B cell (primary cell): ENCODE results near the gene SELENOI. TPM values are rescaled to one million over a fixed set of nuclear protein-coding genes. Genes with fewer than 3 reads are reported as not detected.

Experiments
- ATAC-seq: fragments of 200-7000 bp; cut with Tn5 transposase; one replicate; pipeline ENCODE4 v1.10.0; 2021; ENCODE audit warnings: low read depth, mild to moderate bottlenecking, moderate number of reproducible peaks, moderate library complexity
- CTCF ChIA-PET: fragments of 350-600 bp; sonication (Branson Sonifier 250); formaldehyde crosslinking; loops from one replicate; lab custom pipeline; 2021; ENCODE audit warnings: antibody characterized with exemption, inconsistent platforms; lab: Charles Lee
- POLR2A ChIA-PET: fragments of 350-600 bp; sonication (Branson Sonifier 250); formaldehyde crosslinking; loops from one replicate; lab custom pipeline; 2021; ENCODE audit warnings: antibody characterized with exemption; lab: Charles Lee
- DNase-seq: peaks from one replicate; pipeline ENCODE4 v3.0.0; 2013
- H2AFZ ChIP-seq: 2 replicates; pipeline ENCODE4 v1.6.1; 2012; ENCODE audit warnings: mild to moderate bottlenecking, low read depth, low read length; ENCODE audit not compliant: insufficient read depth, poor library complexity, severe bottlenecking
- H3K27ac ChIP-seq, 2 donors: 1 replicate in 1 of 2; 2 replicates in 1 of 2; pipeline ENCODE4 v1.5.1; 2012 to 2013; ENCODE audit warnings: low read length in 2 of 2, mild to moderate bottlenecking in 2 of 2, moderate library complexity in 1 of 2
- H3K27me3 ChIP-seq, 4 experiments: fragments of 200-600 bp in 1 of 4; sonication (generic) in 1 of 4; replicated peaks in 1 of 4; 1 replicate in 2 of 4; 2 replicates in 2 of 4; pipeline versions ENCODE4 v1.6.1 to v1.7.0; 2013 to 2016; ENCODE audit warnings: low read length in 3 of 4, mild to moderate bottlenecking in 2 of 4, mixed read lengths in 1 of 4, moderate library complexity in 1 of 4; ENCODE audit not compliant: insufficient read depth in 4 of 4, control insufficient read depth in 3 of 4; ENCODE audit errors: control extremely low read depth in 1 of 4
- H3K36me3 ChIP-seq, 2 experiments: replicated peaks in 1 of 2; 1 replicate in 1 of 2; 2 replicates in 1 of 2; pipeline versions ENCODE4 v1.6.1 to v1.7.1; 2013; ENCODE audit warnings: low read length in 1 of 2; ENCODE audit not compliant: insufficient read depth in 2 of 2, control insufficient read depth in 1 of 2; ENCODE audit errors: control extremely low read depth in 1 of 2, extremely low read depth in 1 of 2
- H3K4me1 ChIP-seq, 2 donors: fragments of 200-600 bp in 1 of 2; sonication (generic) in 1 of 2; 1 replicate in 1 of 2; 2 replicates in 1 of 2; pipeline versions ENCODE4 v1.5.1 to v1.6.1; 2013 to 2017; ENCODE audit warnings: low read length in 2 of 2; ENCODE audit not compliant: control insufficient read depth in 2 of 2, insufficient read depth in 2 of 2
- H3K4me2 ChIP-seq: replicated peaks from 2 replicates; pipeline ENCODE3; 2012; ENCODE audit warnings: mild to moderate bottlenecking, low read depth, low read length; ENCODE audit not compliant: poor library complexity, severe bottlenecking
- H3K4me3 ChIP-seq, 5 experiments: fragments of 200-600 bp in 1 of 5; sonication (generic) in 1 of 5; 1 replicate in 3 of 5; 2 replicates in 2 of 5; pipeline versions ENCODE4 v1.5.1 to v1.7.0; 2011 to 2016; ENCODE audit warnings: low read length in 4 of 5, mild to moderate bottlenecking in 4 of 5, low read depth in 2 of 5, control low read depth in 1 of 5, moderate library complexity in 1 of 5; ENCODE audit not compliant: insufficient read depth in 1 of 5; ENCODE audit errors: control extremely low read depth in 1 of 5, extremely low read depth in 1 of 5
- H3K79me2 ChIP-seq: fragments of 200-600 bp; sonication (generic); one replicate; pipeline ENCODE4 v1.6.0; 2016; ENCODE audit warnings: low read length; ENCODE audit not compliant: control insufficient read depth, insufficient read depth
- H3K9ac ChIP-seq: fragments of 200-600 bp; sonication (generic); 2 replicates; pipeline ENCODE4 v1.6.1; 2017; ENCODE audit warnings: mild to moderate bottlenecking, low read length, moderate library complexity
- H3K9me3 ChIP-seq, 3 donors: one replicate each; pipeline versions ENCODE4 v1.6.1 to v1.7.1; 2013; ENCODE audit warnings: low read length in 2 of 3; ENCODE audit not compliant: control insufficient read depth in 2 of 3, insufficient read depth in 1 of 3; ENCODE audit errors: control extremely low read depth in 1 of 3
- H4K20me1 ChIP-seq: 2 replicates; pipeline ENCODE4 v1.6.0; 2012; ENCODE audit warnings: mild to moderate bottlenecking, low read length; ENCODE audit not compliant: insufficient read depth, control insufficient read depth, poor library complexity, severe bottlenecking
- H3K27ac Mint-ChIP-seq: one replicate; pipeline ENCODE4 v1.8.0; 2021; ENCODE audit warnings: mixed read lengths
- H3K27me3 Mint-ChIP-seq: one replicate; pipeline ENCODE4 v1.8.0; 2021; ENCODE audit warnings: mixed read lengths
- H3K4me1 Mint-ChIP-seq: one replicate; pipeline ENCODE4 v1.8.0; 2021; ENCODE audit warnings: mixed read lengths
- H3K4me3 Mint-ChIP-seq: one replicate; pipeline ENCODE4 v1.8.0; 2021; ENCODE audit warnings: mixed read lengths
- H3K9me3 Mint-ChIP-seq: one replicate; pipeline ENCODE4 v1.8.0; 2022; ENCODE audit warnings: mixed read lengths; ENCODE audit not compliant: insufficient read depth
- CTCF ChIP-seq: fragments of 200-600 bp; IDR thresholded peaks from one replicate; pipeline ENCODE4 v1.8.0; 2022; ENCODE audit warnings: antibody characterized with exemption, mild to moderate bottlenecking
- EZH2 ChIP-seq: IDR thresholded peaks from 2 replicates; pipeline ENCODE4 v1.6.1; 2012; ENCODE audit warnings: borderline replicate concordance, low read depth, mild to moderate bottlenecking, moderate library complexity, low read length; ENCODE audit not compliant: insufficient read depth, poor library complexity, severe bottlenecking
- WGBS: methylation state at CpG from one replicate; pipeline ENCODE4 v1.1.5; 2013; ENCODE audit warnings: missing lambda C conversion rate; ENCODE audit not compliant: insufficient coverage; 5-methylcytosine and 5-hydroxymethylcytosine counted together
- intact Hi-C: fragments of 100-400 bp; cut with micrococcal nuclease; formaldehyde crosslinking; loops from one replicate; pipeline ENCODE4 v1.10.0; 2022
- polyA plus RNA-seq: library from polyadenylated mRNA; depleted of rRNA; stranded (reverse); fragments of >200 nt; gene quantifications from 2 replicates; pipeline ENCODE4 v1.2.3, GENCODE V29; 2012
- total RNA-seq, 2 donors: library from RNA; stranded (reverse); fragments of 120-200 nt in 1 of 2; gene quantifications; 1 replicate in 1 of 2; 2 replicates in 1 of 2; pipeline versions ENCODE4 v1.2.3 to v1.2.4, GENCODE V29; 2013 to 2022

SELENOI gene
- total and polyA plus RNA-seq, 2 donors (not counting 1 experiment from before 2014, with no cell fraction given) = 3.4 to 20.1 TPM

GRCh38 chr2:26316845-26317244 lies 29.1 kb upstream of the SELENOI start:
- intact Hi-C loops = no loop called here
- Histone ChIP-seq H3K4me1 (no peaks in the 10 kb centered on the region), H3K79me2 (no peaks in the 10 kb centered on the region), H3K9me3 (no peaks in the 10 kb centered on the region), H4K20me1 (no peaks in the 10 kb centered on the region), H3K27me3 (no peaks in the 10 kb centered on the region), H2AFZ (no peak overlapping the region), H3K27ac (no peak overlapping the region), H3K4me3 (no peak overlapping the region), H3K36me3 (no peaks in the 10 kb centered on the region), H3K9ac (no peak overlapping the region), H3K4me2 (no peak overlapping the region)
- no peak for TF ChIP-seq EZH2
- TF ChIP-seq CTCF = no peak
- Mint-ChIP-seq H3K4me3 (no peak overlapping the region), H3K9me3 (no peaks in the 10 kb centered on the region), H3K27ac (no peak overlapping the region), H3K27me3 (no peaks in the 10 kb centered on the region), H3K4me1 (no peaks in the 10 kb centered on the region)
- no peak for ATAC-seq
- 94% methylated on average over 5 of the region's 6 CpGs for WGBS
- POLR2A ChIA-PET = no interaction called here
- CTCF ChIA-PET = interaction anchor here (2.0 kb wide), 1 partner anchor 14 kb away, joined by 5 read pairs; no protein-coding TSS in a partner anchor
- DNase-seq = no peak

GRCh38 chr2:26317377-26318105 lies 28.4 kb upstream of the SELENOI start:
- DNase-seq (no peak), ATAC-seq (no peak)
- ChIA-PET POLR2A (no interaction called here), CTCF (no interaction called here)
- H3K79me2 ChIP-seq = no peaks in the 10 kb centered on the region
- H3K9me3 Mint-ChIP-seq = no peaks in the 10 kb centered on the region
- no peaks in the 10 kb centered on the region for H3K4me1 ChIP-seq
- no peak overlapping the region for H3K9ac ChIP-seq
- no peaks in the 10 kb centered on the region for H3K9me3 ChIP-seq
- H3K36me3 ChIP-seq = no peaks in the 10 kb centered on the region
- no peaks in the 10 kb centered on the region for H3K4me1 Mint-ChIP-seq
- H3K27ac Mint-ChIP-seq = no peak overlapping the region
- no peak overlapping the region for H3K27ac ChIP-seq
- intact Hi-C loops = no loop called here
- H3K4me2 ChIP-seq = no peak overlapping the region
- WGBS = 91% methylated on average over 3 of the region's 8 CpGs
- TF ChIP-seq EZH2 (no peak), CTCF (no peak)
- H4K20me1 ChIP-seq = no peaks in the 10 kb centered on the region
- no peak overlapping the region for H3K4me3 ChIP-seq
- no peak overlapping the region for H2AFZ ChIP-seq
- no peaks in the 10 kb centered on the region for H3K27me3 Mint-ChIP-seq
- no peak overlapping the region for H3K4me3 Mint-ChIP-seq
- H3K27me3 ChIP-seq = no peaks in the 10 kb centered on the region
